Trophoblast cell (in vitro differentiated cells and primary cell): ENCODE measurements around the gene FRMD1.
"Not testable (repeated sequence)": the region's sequence is repeated elsewhere in the genome, so short reads cannot be mapped to it uniquely, and the experiment has no call there.

Experiments used
- DNase-seq, 2 donors: peaks; one replicate each; pipeline ENCODE4 v3.0.0-alpha.2; 2016
- H2AFZ ChIP-seq: 2 replicates; pipeline ENCODE4 v1.6.1; 2013; ENCODE audit warnings: low read length, moderate library complexity, mild to moderate bottlenecking; ENCODE audit not compliant: insufficient read depth, poor library complexity
- H2AK5ac ChIP-seq: 2 replicates; pipeline ENCODE4 v1.6.1; 2013; ENCODE audit warnings: mild to moderate bottlenecking, low read length
- H2BK120ac ChIP-seq: 2 replicates; pipeline ENCODE4 v1.6.1; 2013; ENCODE audit warnings: low read length, mild to moderate bottlenecking, moderate library complexity; ENCODE audit not compliant: insufficient read depth, poor library complexity
- H2BK12ac ChIP-seq: 2 replicates; pipeline ENCODE4 v1.6.1; 2013; ENCODE audit warnings: mild to moderate bottlenecking, low read length, moderate library complexity
- H2BK5ac ChIP-seq: 2 replicates; pipeline ENCODE4 v1.6.1; 2013; ENCODE audit warnings: low read length, low read depth, moderate library complexity, mild to moderate bottlenecking; ENCODE audit not compliant: poor library complexity
- H3K14ac ChIP-seq: 2 replicates; pipeline ENCODE4 v1.6.1; 2013; ENCODE audit warnings: mild to moderate bottlenecking, low read length
- H3K18ac ChIP-seq: 2 replicates; pipeline ENCODE4 v1.6.1; 2013; ENCODE audit warnings: mild to moderate bottlenecking, low read length
- H3K23ac ChIP-seq: 2 replicates; pipeline ENCODE4 v1.6.1; 2013; ENCODE audit warnings: low read length
- H3K27ac ChIP-seq: 2 replicates; pipeline ENCODE4 v1.5.1; 2013; ENCODE audit warnings: low read depth, mild to moderate bottlenecking, inconsistent platforms, low read length, moderate library complexity
- H3K27me3 ChIP-seq: 2 replicates; pipeline ENCODE4 v1.6.1; 2013; ENCODE audit warnings: inconsistent platforms, mild to moderate bottlenecking, low read length, moderate library complexity; ENCODE audit not compliant: insufficient read depth
- H3K36me3 ChIP-seq, 2 experiments: 1 replicate in 1 of 2; 2 replicates in 1 of 2; pipeline ENCODE4 v1.6.1; 2013; ENCODE audit warnings: low read length in 2 of 2, mild to moderate bottlenecking in 2 of 2, moderate library complexity in 1 of 2; ENCODE audit not compliant: insufficient read depth in 2 of 2, control insufficient read depth in 1 of 2
- H3K4ac ChIP-seq: 2 replicates; pipeline ENCODE4 v1.6.1; 2013; ENCODE audit warnings: low read depth, mild to moderate bottlenecking, low read length, moderate library complexity
- H3K4me1 ChIP-seq, 2 experiments: 1 replicate in 1 of 2; 2 replicates in 1 of 2; pipeline ENCODE4 v1.6.1; 2013; ENCODE audit warnings: low read length in 2 of 2, mild to moderate bottlenecking in 2 of 2, moderate library complexity in 1 of 2; ENCODE audit not compliant: insufficient read depth in 2 of 2, control insufficient read depth in 1 of 2
- H3K4me2 ChIP-seq: 2 replicates; pipeline ENCODE4 v1.6.1; 2013; ENCODE audit warnings: inconsistent platforms, mild to moderate bottlenecking, low read length, moderate library complexity
- H3K4me3 ChIP-seq: 2 replicates; pipeline ENCODE4 v1.5.1; 2013; ENCODE audit warnings: mild to moderate bottlenecking, low read depth, low read length, inconsistent platforms
- H3K79me1 ChIP-seq: one replicate; pipeline ENCODE4 v1.6.1; 2013; ENCODE audit warnings: low read length
- H3K79me2 ChIP-seq: 2 replicates; pipeline ENCODE4 v1.6.1; 2013; ENCODE audit warnings: low read length, mild to moderate bottlenecking; ENCODE audit not compliant: control insufficient read depth, insufficient read depth, poor library complexity
- H3K9ac ChIP-seq: 2 replicates; pipeline ENCODE4 v1.6.1; 2013; ENCODE audit warnings: mild to moderate bottlenecking, low read length
- H3K9me3 ChIP-seq: 2 replicates; pipeline ENCODE4 v1.6.1; 2013; ENCODE audit warnings: low read depth, mild to moderate bottlenecking, control low read depth, inconsistent platforms, low read length; ENCODE audit not compliant: insufficient read depth
- H4K12ac ChIP-seq: 2 replicates; pipeline ENCODE4 v1.6.1; 2013; ENCODE audit warnings: low read depth, mild to moderate bottlenecking, low read length, moderate library complexity
- H4K8ac ChIP-seq: 2 replicates; pipeline ENCODE4 v1.6.1; 2013; ENCODE audit warnings: low read depth, mild to moderate bottlenecking, low read length, moderate library complexity
- H4K91ac ChIP-seq: one replicate; pipeline ENCODE4 v1.6.1; 2013; ENCODE audit warnings: low read depth, mild to moderate bottlenecking, low read length, moderate library complexity
- WGBS: extraction: QIAGEN DNeasy Blood & Tissue Kit; methylation state at CpG from one replicate; pipeline ENCODE4 v1.1.7; 2013; ENCODE audit warnings: missing lambda C conversion rate; ENCODE audit not compliant: insufficient read length, insufficient coverage; ENCODE audit errors: extremely low coverage; 5-methylcytosine and 5-hydroxymethylcytosine counted together

FRMD1 gene

GRCh38 chr6:168081858-168082546 is 3.0 kb upstream of the FRMD1 start:
- no peak overlapping the region for H3K4me2 ChIP-seq
- H3K9ac ChIP-seq: no peak overlapping the region
- no peak overlapping the region for H2AK5ac ChIP-seq
- H2BK5ac ChIP-seq: no peak overlapping the region
- H3K23ac ChIP-seq: no peak overlapping the region
- no peak overlapping the region for H3K18ac ChIP-seq
- H3K4ac ChIP-seq: no peak overlapping the region
- no peak overlapping the region for H4K12ac ChIP-seq
- no peaks in the 10 kb centered on the region for H3K27me3 ChIP-seq
- no peaks in the 10 kb centered on the region for H3K4me1 ChIP-seq
- no peak for DNase-seq
- H3K27ac ChIP-seq: no peak overlapping the region
- H2BK120ac ChIP-seq: no peak overlapping the region
- peaks cover 4% of the 10 kb centered on the region for H3K9me3 ChIP-seq
- WGBS: no CpG with 5 or more reads among the region's 26 CpGs
- peak overlapping the region; percentile 59 for H3K4me3 ChIP-seq
- no peak overlapping the region for H3K14ac ChIP-seq
- H3K36me3 ChIP-seq: no peaks in the 10 kb centered on the region
- no peaks in the 10 kb centered on the region for H3K79me1 ChIP-seq
- H2BK12ac ChIP-seq: no peak overlapping the region
- H2AFZ ChIP-seq: no peak overlapping the region
- no peak overlapping the region for H4K8ac ChIP-seq
- no peaks in the 10 kb centered on the region for H3K79me2 ChIP-seq
- H4K91ac ChIP-seq: no peak overlapping the region

- H3K14ac ChIP-seq: no peak overlapping the region
- no peak overlapping the region for H3K9ac ChIP-seq
These were observed 1.5 kb upstream of the FRMD1 start for GRCh38 chr6:168080393-168081077.

DNA sequence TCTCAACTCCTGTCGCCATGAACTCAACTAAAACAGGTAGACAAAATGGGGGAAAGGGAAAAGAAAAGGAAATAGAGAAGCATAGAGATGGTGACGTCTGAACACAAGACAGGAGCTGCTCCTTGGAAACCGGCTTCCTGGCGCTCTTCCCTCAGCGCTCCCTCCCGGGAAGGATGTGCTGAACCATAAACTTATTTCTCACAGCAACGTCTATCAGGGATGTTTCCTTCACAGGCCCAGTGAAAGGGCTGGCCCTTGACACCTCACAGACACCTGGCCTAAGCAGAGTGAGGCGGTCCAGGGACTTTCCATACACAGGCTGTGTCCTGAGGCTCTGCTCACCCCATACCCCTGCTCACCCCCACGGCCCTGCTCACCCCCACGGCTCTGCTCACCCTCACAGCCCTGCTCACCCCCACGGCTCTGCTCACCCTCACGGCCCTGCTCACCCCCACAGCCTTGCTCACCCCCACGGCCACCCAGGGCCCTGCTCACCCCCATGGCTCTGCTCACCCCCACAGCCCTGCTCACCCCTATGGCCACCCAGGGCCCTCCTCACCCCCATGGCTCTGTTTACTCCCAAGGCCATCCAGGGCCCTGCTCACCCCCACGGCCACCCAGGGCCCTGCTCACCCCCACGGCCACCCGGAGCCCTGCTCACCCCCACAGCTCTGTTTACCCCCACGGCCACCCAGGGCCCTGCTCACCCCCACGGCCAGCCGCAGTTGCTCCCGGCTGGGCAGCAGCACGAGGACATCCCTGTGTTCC is 653 bp downstream of the FRMD1 start:
- H2BK120ac ChIP-seq: no peak overlapping the region
- no peak overlapping the region for H3K14ac ChIP-seq
- H3K27ac ChIP-seq: no peak overlapping the region
- H3K36me3 ChIP-seq: no peaks in the 10 kb centered on the region
- no peak overlapping the region for H2AFZ ChIP-seq
- H3K18ac ChIP-seq: no peak overlapping the region
- no peak overlapping the region for H3K4me3 ChIP-seq
- no peak overlapping the region for H4K8ac ChIP-seq
- no peak overlapping the region for H4K12ac ChIP-seq
- WGBS: 100% methylated on average over 1 of the region's 21 CpGs
- H3K9ac ChIP-seq: no peak overlapping the region
- peaks cover 14% of the 10 kb centered on the region for H3K9me3 ChIP-seq
- H4K91ac ChIP-seq: no peak overlapping the region
- no peak for DNase-seq
- no peak overlapping the region for H2AK5ac ChIP-seq
- no peaks in the 10 kb centered on the region for H3K79me1 ChIP-seq
- no peak overlapping the region for H2BK12ac ChIP-seq
- H3K27me3 ChIP-seq: no peaks in the 10 kb centered on the region
- H3K4ac ChIP-seq: no peak overlapping the region
- no peak overlapping the region for H2BK5ac ChIP-seq
- no peaks in the 10 kb centered on the region for H3K79me2 ChIP-seq
- no peak overlapping the region for H3K4me2 ChIP-seq
- H3K23ac ChIP-seq: no peak overlapping the region
- no peaks in the 10 kb centered on the region for H3K4me1 ChIP-seq

More at GRCh38 chr6:168080393-168081077, 1.5 kb upstream of the FRMD1 start:
- Histone ChIP-seq H2AFZ (no peak overlapping the region), H4K8ac (no peak overlapping the region), H2BK120ac (no peak overlapping the region), H3K79me2 (no peaks in the 10 kb centered on the region), H3K23ac (no peak overlapping the region), H4K12ac (no peak overlapping the region), H2BK5ac (no peak overlapping the region), H3K36me3 (no peaks in the 10 kb centered on the region), H3K18ac (no peak overlapping the region), H3K4ac (no peak overlapping the region), H3K79me1 (no peaks in the 10 kb centered on the region), H3K27me3 (no peaks in the 10 kb centered on the region), H4K91ac (no peak overlapping the region), H3K27ac (no peak overlapping the region), H3K9me3 (peaks cover 2% of the 10 kb centered on the region), H3K4me1 (no peaks in the 10 kb centered on the region), H2AK5ac (no peak overlapping the region), H2BK12ac (no peak overlapping the region), H3K4me2 (no peak overlapping the region), H3K4me3 (no peak overlapping the region)
- no peak for DNase-seq
- WGBS: no CpG with 5 or more reads among the region's 24 CpGs

DNA sequence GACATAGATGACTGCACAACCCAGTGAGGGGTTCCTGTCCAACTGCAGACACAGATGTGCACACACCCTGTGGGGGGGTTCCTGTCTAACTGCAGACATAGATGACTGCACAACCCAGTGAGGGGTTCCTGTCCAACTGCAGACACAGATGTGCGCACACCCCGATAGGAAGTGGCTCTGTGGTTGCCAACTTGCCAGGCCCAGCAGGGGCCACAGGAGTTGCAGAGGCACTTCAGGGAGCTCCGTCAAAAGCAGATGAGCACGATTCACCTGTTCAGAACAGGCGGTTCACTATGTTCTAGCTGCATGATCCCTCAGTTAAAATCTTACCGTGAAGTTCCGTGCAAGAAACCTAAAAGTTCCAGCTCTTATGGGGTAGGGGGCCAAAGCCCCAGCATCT is 1.6 kb downstream of the FRMD1 start:
- H3K23ac ChIP-seq, H2BK5ac ChIP-seq: not testable (repeated sequence)

More for the DNA sequence above, 1.6 kb downstream of the FRMD1 start:
- not testable (repeated sequence) for H2BK12ac ChIP-seq, H3K4me3 ChIP-seq, H3K14ac ChIP-seq, H3K4me2 ChIP-seq, H3K4me1 ChIP-seq, H2AK5ac ChIP-seq, H3K4ac ChIP-seq, H3K27ac ChIP-seq, H3K18ac ChIP-seq, H4K12ac ChIP-seq, H2AFZ ChIP-seq, H3K79me1 ChIP-seq, H3K79me2 ChIP-seq, H3K9ac ChIP-seq, H3K27me3 ChIP-seq, H4K91ac ChIP-seq, DNase-seq, H3K36me3 ChIP-seq, H2BK120ac ChIP-seq, H4K8ac ChIP-seq
- no CpG with 5 or more reads among the region's 7 CpGs for WGBS
- H3K9me3 ChIP-seq: peaks cover 14% of the 10 kb centered on the region
